Measurements from ENCODE around the gene MACROD1. TPM values are rescaled to one million over a fixed set of nuclear protein-coding genes. Genes with fewer than 3 reads are reported as not detected.

The MACROD1 gene
- total and polyA plus RNA-seq, 9 of the 15 experiments (the other 6 are each of a cell fraction or from before 2014, with no cell fraction given) = 1.1 to 60.0 (median 26.4) TPM

DNA sequence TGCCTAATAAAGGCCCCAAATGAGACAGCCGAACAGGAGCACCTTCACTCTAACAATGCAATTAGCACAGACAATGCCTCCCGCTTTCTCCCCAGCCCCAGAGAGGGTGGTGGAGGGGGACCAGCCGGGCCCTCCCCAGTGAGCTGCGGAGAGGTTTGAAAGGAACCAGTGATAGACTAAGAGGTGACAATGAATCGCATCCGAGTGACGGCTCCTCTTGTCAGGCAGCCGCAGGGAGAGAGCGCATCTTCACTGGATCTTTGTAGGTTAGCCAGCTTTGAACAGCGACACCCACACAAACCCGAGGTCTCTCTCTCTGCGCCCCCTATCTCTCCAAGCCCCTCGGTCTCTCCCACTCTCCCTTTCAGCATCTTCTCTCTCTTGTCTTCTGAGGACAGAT, 102.1 kb downstream of the MACROD1 start:
- Histone ChIP-seq H2AFZ (ENCODE audit: low read depth, low read length) (no peak overlapping the region), H3K36me3 (ENCODE audit: control insufficient read depth, insufficient read depth, low read length) (no peaks in the 10 kb centered on the region), H3K4me3 (no peak overlapping the region), H3K27ac (ENCODE audit: extremely low read depth, low read depth, low read length) (no peak overlapping the region), H3K79me2 (ENCODE audit: control insufficient read depth, insufficient read depth, low read length) (no peaks in the 10 kb centered on the region), H3K4me1 (replicated peaks in 1 of 2; ENCODE audit: control insufficient read depth in 2 of 2, insufficient read depth in 2 of 2, low read length in 2 of 2) (peaks cover 8 to 49% of the 10 kb centered on the region in 2 experiments; a peak in 4 of 5 replicates), H3K27me3 (ENCODE audit: control insufficient read depth in 2 of 2, insufficient read depth in 2 of 2, low read length in 2 of 2) (no peaks in the 10 kb centered on the region), H3K9ac (ENCODE audit: insufficient read depth in 1 of 2, low read depth in 2 of 2, low read length in 2 of 2) (peak overlapping the region in 1 of 2 experiments; percentile 23; a peak in 1 of 4 replicates), H3K9me1 (ENCODE audit: control insufficient read depth, insufficient read depth, low read length) (peaks cover 5% of the 10 kb centered on the region), H4K20me1 (replicated peaks; ENCODE audit: control insufficient read depth, insufficient read depth, low read length) (peaks cover 47% of the 10 kb centered on the region), H3K9me3 (replicated peaks; ENCODE audit: control insufficient read depth, insufficient read depth, low read depth, low read length) (no peaks in the 10 kb centered on the region), H3K4me2 (ENCODE audit: insufficient read depth, low read length) (no peak overlapping the region)
- BruUV-seq (replicated peaks) = no TSS peak
- TF ChIP-seq RBBP5 (IDR thresholded peaks at IDR 0.05; ENCODE audit: borderline replicate concordance, insufficient read depth, low read length, poor library complexity, severe bottlenecking) = no peak
- no peak for TF ChIP-seq ZNF561 (CRISPR knock-in tag; conservative IDR thresholded peaks at IDR 0.05)
- no peak for TF ChIP-seq ZNF707 (CRISPR knock-in tag; conservative IDR thresholded peaks at IDR 0.05)
- CTCF ChIA-PET (ENCODE audit: low intra/inter-chr PET ratio) = interaction anchor here (0.6 kb wide), 1 partner anchor 822 kb away, joined by 3 read pairs; no protein-coding TSS in a partner anchor
- DNase-seq (ENCODE audit: extremely low read depth in 1 of 4, low spot score in 3 of 4) (no peak), FAIRE-seq (no peak), ATAC-seq (no peak)
- in situ Hi-C loops (cut with MboI) (no loop called here), intact Hi-C loops (cut with micrococcal nuclease) (no loop called here)
- WGBS (ENCODE audit: insufficient coverage, low coverage, missing lambda C conversion rate) = 44% methylated on average over 13 of the region's 13 CpGs
- POLR2A ChIA-PET = interaction anchor here (1.2 kb wide), 1 partner anchor 18 kb away, joined by 3 read pairs; no protein-coding TSS in a partner anchor

DNA sequence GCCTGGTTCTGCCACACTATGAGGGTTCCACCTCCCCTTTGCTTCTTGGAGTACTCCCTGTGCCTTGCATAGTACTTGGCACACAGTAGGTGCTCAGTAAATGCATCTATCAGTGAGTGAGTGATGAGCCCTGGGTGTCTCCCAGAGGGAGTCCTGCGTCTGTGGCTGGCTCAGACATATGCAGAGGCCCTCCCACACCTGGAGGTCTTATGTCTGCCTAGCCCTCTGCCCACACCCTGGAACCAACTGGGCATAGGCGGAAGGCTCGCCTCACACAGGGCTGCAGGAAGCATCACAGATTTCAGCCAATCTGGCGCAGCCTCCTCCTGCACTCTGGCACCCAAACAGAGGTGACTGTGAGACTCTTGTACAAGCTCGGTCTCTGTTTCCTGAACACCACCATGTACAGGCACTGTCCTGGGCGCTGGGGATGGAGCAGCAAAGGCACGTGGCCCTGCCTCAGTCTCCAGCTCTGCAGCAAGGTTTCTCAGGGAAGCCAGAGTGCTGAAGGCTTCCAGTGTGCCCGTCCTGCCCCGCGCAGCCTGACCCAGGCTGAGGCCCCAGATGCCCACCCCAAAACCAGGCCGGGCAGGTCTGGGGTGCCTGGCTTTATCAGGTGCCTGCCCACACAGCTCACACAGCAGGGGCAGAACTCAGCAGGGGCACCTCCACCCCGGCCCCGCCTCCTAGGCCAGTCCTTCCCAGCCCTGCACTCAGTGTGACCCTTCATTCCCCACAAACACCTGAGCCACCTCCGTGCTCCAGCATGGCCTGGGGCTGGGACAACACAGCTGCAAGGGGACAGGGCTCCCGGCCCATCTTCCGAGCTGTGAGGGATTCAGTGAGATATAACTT, 103.5 kb downstream of the MACROD1 start:
- H3K4me1 ChIP-seq (replicated peaks in 1 of 2; ENCODE audit: control insufficient read depth in 2 of 2, insufficient read depth in 2 of 2, low read length in 2 of 2) = peaks cover 8 to 42% of the 10 kb centered on the region in 2 experiments; a peak in 4 of 5 replicates
- POLR2A ChIA-PET = interaction anchor here (0.5 to 0.8 kb wide), 2 partner anchors 11 to 12 kb away, joined by 3 read pairs; no protein-coding TSS in a partner anchor
- FAIRE-seq (no peak), ATAC-seq (no peak), DNase-seq (ENCODE audit: extremely low read depth in 1 of 4, low spot score in 3 of 4) (no peak)
- 68% methylated on average over 16 of the region's 16 CpGs for WGBS (ENCODE audit: insufficient coverage, low coverage, missing lambda C conversion rate)
- CTCF ChIA-PET (ENCODE audit: low intra/inter-chr PET ratio) = no interaction called here
- no peak overlapping the region for H3K4me2 ChIP-seq (ENCODE audit: insufficient read depth, low read length)
- no peaks in the 10 kb centered on the region for H3K27me3 ChIP-seq (ENCODE audit: control insufficient read depth in 2 of 2, insufficient read depth in 2 of 2, low read length in 2 of 2)
- in situ Hi-C loops (cut with MboI) = no loop called here
- H3K4me3 ChIP-seq = no peak overlapping the region
- H2AFZ ChIP-seq (ENCODE audit: low read depth, low read length) = no peak overlapping the region
- intact Hi-C loops (cut with micrococcal nuclease) = no loop called here
- no peak overlapping the region for H3K27ac ChIP-seq (ENCODE audit: extremely low read depth, low read depth, low read length)
- H3K36me3 ChIP-seq (ENCODE audit: control insufficient read depth, insufficient read depth, low read length) = no peaks in the 10 kb centered on the region
- H3K79me2 ChIP-seq (ENCODE audit: control insufficient read depth, insufficient read depth, low read length) = no peaks in the 10 kb centered on the region
- peaks cover 55% of the 10 kb centered on the region for H4K20me1 ChIP-seq (replicated peaks; ENCODE audit: control insufficient read depth, insufficient read depth, low read length)
- BruUV-seq (replicated peaks) = no TSS peak
- H3K9me1 ChIP-seq (ENCODE audit: control insufficient read depth, insufficient read depth, low read length) = peaks cover 5% of the 10 kb centered on the region
- H3K9me3 ChIP-seq (replicated peaks; ENCODE audit: control insufficient read depth, insufficient read depth, low read depth, low read length) = no peaks in the 10 kb centered on the region
- H3K9ac ChIP-seq (ENCODE audit: insufficient read depth in 1 of 2, low read depth in 2 of 2, low read length in 2 of 2) = no peak overlapping the region; a peak in 1 of 4 replicates
- TF ChIP-seq, protein P1, sequence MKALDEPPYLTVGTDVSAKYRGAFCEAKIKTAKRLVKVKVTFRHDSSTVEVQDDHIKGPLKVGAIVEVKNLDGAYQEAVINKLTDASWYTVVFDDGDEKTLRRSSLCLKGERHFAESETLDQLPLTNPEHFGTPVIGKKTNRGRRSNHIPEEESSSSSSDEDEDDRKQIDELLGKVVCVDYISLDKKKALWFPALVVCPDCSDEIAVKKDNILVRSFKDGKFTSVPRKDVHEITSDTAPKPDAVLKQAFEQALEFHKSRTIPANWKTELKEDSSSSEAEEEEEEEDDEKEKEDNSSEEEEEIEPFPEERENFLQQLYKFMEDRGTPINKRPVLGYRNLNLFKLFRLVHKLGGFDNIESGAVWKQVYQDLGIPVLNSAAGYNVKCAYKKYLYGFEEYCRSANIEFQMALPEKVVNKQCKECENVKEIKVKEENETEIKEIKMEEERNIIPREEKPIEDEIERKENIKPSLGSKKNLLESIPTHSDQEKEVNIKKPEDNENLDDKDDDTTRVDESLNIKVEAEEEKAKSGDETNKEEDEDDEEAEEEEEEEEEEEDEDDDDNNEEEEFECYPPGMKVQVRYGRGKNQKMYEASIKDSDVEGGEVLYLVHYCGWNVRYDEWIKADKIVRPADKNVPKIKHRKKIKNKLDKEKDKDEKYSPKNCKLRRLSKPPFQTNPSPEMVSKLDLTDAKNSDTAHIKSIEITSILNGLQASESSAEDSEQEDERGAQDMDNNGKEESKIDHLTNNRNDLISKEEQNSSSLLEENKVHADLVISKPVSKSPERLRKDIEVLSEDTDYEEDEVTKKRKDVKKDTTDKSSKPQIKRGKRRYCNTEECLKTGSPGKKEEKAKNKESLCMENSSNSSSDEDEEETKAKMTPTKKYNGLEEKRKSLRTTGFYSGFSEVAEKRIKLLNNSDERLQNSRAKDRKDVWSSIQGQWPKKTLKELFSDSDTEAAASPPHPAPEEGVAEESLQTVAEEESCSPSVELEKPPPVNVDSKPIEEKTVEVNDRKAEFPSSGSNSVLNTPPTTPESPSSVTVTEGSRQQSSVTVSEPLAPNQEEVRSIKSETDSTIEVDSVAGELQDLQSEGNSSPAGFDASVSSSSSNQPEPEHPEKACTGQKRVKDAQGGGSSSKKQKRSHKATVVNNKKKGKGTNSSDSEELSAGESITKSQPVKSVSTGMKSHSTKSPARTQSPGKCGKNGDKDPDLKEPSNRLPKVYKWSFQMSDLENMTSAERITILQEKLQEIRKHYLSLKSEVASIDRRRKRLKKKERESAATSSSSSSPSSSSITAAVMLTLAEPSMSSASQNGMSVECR (CRISPR knock-in tag; IDR thresholded peaks at IDR 0.05) = no peak
- TF ChIP-seq SP2 (IDR thresholded peaks at IDR 0.05; ENCODE audit: extremely low read depth, low read depth, low read length, poor library complexity, severe bottlenecking) (no peak), FOSL1 (tag; conservative IDR thresholded peaks at IDR 0.05) (no peak), HDAC8 (tag; IDR thresholded peaks at IDR 0.05) (no peak), ATF7 (IDR thresholded peaks at IDR 0.05) (no peak), ZNF584 (CRISPR knock-in tag; IDR thresholded peaks at IDR 0.05; ENCODE audit: low read depth) (no peak)
